ENCODE data around the gene ELOVL6.

Gene ELOVL6

DNA sequence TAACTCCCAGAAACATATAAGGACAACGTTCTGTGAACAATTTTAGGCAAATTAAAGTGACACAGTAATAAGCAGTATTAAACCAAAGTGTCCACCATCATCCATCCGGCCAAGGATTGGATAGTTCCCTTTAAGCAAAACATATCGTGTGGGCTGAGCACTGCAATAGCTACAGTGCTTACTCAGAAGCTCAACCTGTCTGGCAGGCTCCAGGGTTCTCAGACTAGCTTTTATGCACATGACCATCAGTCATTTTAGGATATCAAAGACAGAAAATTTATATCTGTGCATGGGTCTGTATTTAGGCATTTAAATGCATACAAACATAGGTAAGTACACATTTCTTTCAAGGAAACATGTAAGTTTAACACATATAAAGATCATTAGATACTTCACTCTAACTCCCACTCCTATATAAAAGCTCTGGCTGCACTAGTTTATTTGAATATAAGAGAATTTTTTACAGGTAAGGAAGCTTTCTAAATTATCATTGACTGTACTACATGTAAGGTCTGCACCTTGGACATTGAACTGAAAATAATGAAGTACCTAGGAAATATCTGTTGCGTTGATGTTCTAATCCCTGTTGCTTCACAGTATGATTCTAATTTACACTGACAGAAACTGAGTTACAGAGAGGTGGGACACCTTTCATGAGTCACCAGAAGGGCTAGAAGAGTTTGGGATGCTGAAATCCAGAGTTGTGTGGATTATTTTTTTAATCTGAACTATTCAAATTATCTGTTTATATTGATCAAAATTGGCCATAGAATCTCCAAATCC is 67.6 kb downstream of the ELOVL6 start:
- Histone ChIP-seq H3K4me3 (ENCODE audit: low read length) (no peak overlapping the region), H3K27me3 (ENCODE audit: control insufficient read depth, insufficient read depth, low read length) (no peaks in the 10 kb centered on the region), H3K4me1 (ENCODE audit: control insufficient read depth, insufficient read depth, low read length) (no peaks in the 10 kb centered on the region), H3K27ac (ENCODE audit: low read length) (no peak overlapping the region), H3K36me3 (ENCODE audit: control insufficient read depth, insufficient read depth, low read length) (no peaks in the 10 kb centered on the region), H3K9me3 (ENCODE audit: control insufficient read depth, insufficient read depth, low read length) (no peaks in the 10 kb centered on the region)
- no CpG with 5 or more reads among the region's 4 CpGs for WGBS (ENCODE audit: insufficient coverage, insufficient read length)
- DNase-seq (ENCODE audit: low read depth, low spot score), result no peak

DNA sequence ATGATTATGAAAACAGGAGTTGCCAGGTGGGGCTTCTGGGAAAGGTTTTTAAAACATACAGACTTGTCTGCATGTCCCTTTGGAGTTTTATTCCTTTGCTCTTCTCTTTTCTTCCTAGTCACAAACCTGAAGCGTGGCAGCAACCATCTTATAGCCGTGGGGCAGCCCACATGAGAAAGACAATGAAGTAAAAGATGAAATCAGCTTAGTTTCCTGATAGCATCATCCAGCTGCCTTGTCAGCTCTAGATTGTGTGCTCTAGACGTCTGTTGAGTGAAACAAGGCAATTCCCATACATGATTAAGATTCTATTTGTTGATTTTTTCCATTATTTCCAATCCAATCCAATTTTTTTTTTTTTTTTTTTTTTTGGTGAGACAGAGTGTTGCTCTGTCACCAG is 68.9 kb downstream of the ELOVL6 start:
- WGBS (ENCODE audit: insufficient coverage, insufficient read length), result no CpG with 5 or more reads among the region's 3 CpGs
- no peak overlapping the region for H3K4me3 ChIP-seq (ENCODE audit: low read length)
- no peaks in the 10 kb centered on the region for H3K9me3 ChIP-seq (ENCODE audit: control insufficient read depth, insufficient read depth, low read length)
- no peaks in the 10 kb centered on the region for H3K36me3 ChIP-seq (ENCODE audit: control insufficient read depth, insufficient read depth, low read length)
- no peaks in the 10 kb centered on the region for H3K27me3 ChIP-seq (ENCODE audit: control insufficient read depth, insufficient read depth, low read length)
- DNase-seq (ENCODE audit: low read depth, low spot score), result no peak
- H3K27ac ChIP-seq (ENCODE audit: low read length), result no peak overlapping the region
- H3K4me1 ChIP-seq (ENCODE audit: control insufficient read depth, insufficient read depth, low read length), result no peaks in the 10 kb centered on the region

DNA sequence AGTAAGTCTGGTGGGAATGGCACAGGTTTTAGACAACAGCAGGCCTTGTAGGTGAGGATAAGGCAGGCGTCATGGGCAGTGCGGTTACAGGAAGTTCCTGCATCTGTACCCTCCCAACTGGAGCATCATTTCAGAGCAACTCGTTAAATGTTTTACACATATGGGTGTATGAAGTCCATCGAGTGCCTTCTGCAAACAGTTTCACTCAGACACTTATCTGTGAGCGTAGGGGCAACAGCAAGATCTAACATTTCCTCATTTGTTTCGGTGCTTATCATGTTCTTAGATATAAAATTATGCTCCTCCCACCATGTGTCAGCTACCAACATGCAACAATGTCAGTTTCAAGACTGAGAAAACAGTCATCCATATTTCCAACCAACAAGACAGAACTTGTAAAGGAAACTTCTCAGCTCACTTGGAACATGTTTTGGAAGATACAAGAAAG is 69.9 kb downstream of the ELOVL6 start:
- no peaks in the 10 kb centered on the region for H3K36me3 ChIP-seq (ENCODE audit: control insufficient read depth, insufficient read depth, low read length)
- no peak for DNase-seq (ENCODE audit: low read depth, low spot score)

DNA sequence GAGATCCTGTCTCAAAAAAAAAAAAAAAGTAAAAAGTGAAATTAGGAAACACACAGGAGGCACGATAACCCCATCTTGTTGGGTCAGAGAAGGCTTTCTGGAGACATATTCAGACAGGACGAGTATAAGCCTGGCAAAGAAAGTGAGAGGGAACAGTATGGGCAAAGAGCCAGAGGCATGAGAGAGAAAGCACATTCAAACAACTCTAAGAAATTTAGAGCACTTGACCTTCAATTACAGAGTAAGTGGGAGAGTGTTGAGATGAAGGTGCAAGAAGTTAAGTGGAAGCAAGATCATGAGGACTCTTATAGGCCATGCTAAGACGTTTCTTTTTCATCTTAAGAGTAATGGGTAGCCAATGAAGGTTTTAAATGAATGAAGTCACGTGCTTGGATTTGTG is 70.4 kb downstream of the ELOVL6 start:
- no CpG with 5 or more reads among the region's 4 CpGs for WGBS (ENCODE audit: insufficient coverage, insufficient read length)

More for the DNA sequence above, 69.9 kb downstream of the ELOVL6 start:
- no peak overlapping the region for H3K27ac ChIP-seq (ENCODE audit: low read length)
- no peaks in the 10 kb centered on the region for H3K4me1 ChIP-seq (ENCODE audit: control insufficient read depth, insufficient read depth, low read length)
- H3K27me3 ChIP-seq (ENCODE audit: control insufficient read depth, insufficient read depth, low read length), result no peaks in the 10 kb centered on the region
- no CpG with 5 or more reads among the region's 6 CpGs for WGBS (ENCODE audit: insufficient coverage, insufficient read length)
- no peaks in the 10 kb centered on the region for H3K9me3 ChIP-seq (ENCODE audit: control insufficient read depth, insufficient read depth, low read length)
- no peak overlapping the region for H3K4me3 ChIP-seq (ENCODE audit: low read length)

DNA sequence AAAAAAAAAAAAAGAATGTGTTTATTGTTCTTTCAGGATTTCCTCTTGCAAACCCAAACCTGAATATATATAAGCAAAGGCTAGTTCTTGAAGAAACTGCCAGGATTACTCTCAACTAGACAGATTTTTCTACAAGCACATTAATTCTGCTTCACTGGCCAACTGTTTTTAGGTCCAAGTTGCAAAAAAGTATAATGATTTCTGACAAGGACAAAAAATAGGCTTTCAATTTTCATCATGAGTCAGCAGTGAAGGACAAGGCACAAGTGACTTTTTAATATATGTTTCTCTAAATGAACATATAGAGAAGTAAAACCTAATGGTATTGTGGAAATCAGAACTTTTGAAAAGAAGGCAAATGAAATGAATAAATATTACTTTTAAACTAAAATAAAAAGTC is 73.7 kb downstream of the ELOVL6 start:
- peaks cover 5% of the 10 kb centered on the region; the same call in 1 of the 2 replicates for H3K36me3 ChIP-seq (ENCODE audit: control insufficient read depth, insufficient read depth, low read length)
- H3K27me3 ChIP-seq (ENCODE audit: control insufficient read depth, insufficient read depth, low read length), result no peaks in the 10 kb centered on the region
- no peaks in the 10 kb centered on the region for H3K9me3 ChIP-seq (ENCODE audit: control insufficient read depth, insufficient read depth, low read length)
- DNase-seq (ENCODE audit: low read depth, low spot score), result no peak
- H3K4me3 ChIP-seq (ENCODE audit: low read length), result no peak overlapping the region
- no peak overlapping the region for H3K27ac ChIP-seq (ENCODE audit: low read length)
- H3K4me1 ChIP-seq (ENCODE audit: control insufficient read depth, insufficient read depth, low read length), result no peaks in the 10 kb centered on the region

More for the DNA sequence above, 70.4 kb downstream of the ELOVL6 start:
- Histone ChIP-seq H3K36me3 (ENCODE audit: control insufficient read depth, insufficient read depth, low read length) (no peaks in the 10 kb centered on the region), H3K4me1 (ENCODE audit: control insufficient read depth, insufficient read depth, low read length) (no peaks in the 10 kb centered on the region), H3K4me3 (ENCODE audit: low read length) (no peak overlapping the region), H3K27ac (ENCODE audit: low read length) (no peak overlapping the region), H3K27me3 (ENCODE audit: control insufficient read depth, insufficient read depth, low read length) (no peaks in the 10 kb centered on the region), H3K9me3 (ENCODE audit: control insufficient read depth, insufficient read depth, low read length) (no peaks in the 10 kb centered on the region)
- no peak for DNase-seq (ENCODE audit: low read depth, low spot score)

DNA sequence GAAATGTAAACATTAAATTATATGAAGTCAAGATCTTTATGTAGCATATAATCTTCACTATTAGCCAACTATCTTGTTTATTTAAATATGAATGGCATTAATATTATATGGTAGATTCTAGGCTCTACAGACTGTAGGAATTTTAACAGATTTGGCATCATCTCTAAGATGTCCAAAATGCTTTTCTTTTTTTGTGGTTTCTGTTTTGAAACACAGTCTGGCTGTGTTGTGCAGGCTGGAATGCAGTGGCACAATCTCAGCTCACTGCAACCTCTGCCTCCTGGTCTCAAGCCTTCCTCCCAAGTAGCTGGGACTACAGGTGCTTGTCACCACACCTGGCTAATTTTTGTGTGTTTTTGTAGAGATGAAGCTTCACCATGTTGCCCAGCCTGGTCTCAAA is 76.2 kb downstream of the ELOVL6 start:
- Histone ChIP-seq H3K27ac (ENCODE audit: low read length) (no peak overlapping the region), H3K4me1 (ENCODE audit: control insufficient read depth, insufficient read depth, low read length) (no peaks in the 10 kb centered on the region), H3K27me3 (ENCODE audit: control insufficient read depth, insufficient read depth, low read length) (no peaks in the 10 kb centered on the region), H3K36me3 (ENCODE audit: control insufficient read depth, insufficient read depth, low read length) (peaks cover 5% of the 10 kb centered on the region; the same call in 1 of the 2 replicates), H3K9me3 (ENCODE audit: control insufficient read depth, insufficient read depth, low read length) (no peaks in the 10 kb centered on the region), H3K4me3 (ENCODE audit: low read length) (no peak overlapping the region)
- no peak for DNase-seq (ENCODE audit: low read depth, low spot score)

DNA sequence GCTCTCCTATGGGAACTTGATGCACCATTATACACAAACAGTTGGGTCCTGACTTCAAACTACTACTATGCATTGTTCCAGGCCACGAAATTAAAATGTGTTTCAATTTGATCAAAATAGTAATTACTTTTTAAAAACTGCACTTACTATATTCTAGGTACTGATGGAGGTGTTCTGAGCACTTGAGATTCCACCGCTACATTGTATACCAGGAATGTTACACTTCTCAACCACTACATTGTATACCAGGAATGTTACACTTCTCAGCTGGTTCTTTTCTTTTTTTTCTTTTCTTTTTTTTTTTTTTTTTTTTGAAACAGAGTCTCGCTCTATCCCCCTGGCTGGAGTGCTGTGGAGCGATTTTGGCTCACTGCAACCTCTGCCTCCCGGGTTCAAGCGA is 77.9 kb downstream of the ELOVL6 start:
- H3K27me3 ChIP-seq (ENCODE audit: control insufficient read depth, insufficient read depth, low read length), result no peaks in the 10 kb centered on the region
- no peak for DNase-seq (ENCODE audit: low read depth, low spot score)
- H3K9me3 ChIP-seq (ENCODE audit: control insufficient read depth, insufficient read depth, low read length), result no peaks in the 10 kb centered on the region
- no peak overlapping the region for H3K4me3 ChIP-seq (ENCODE audit: low read length)
- no peak overlapping the region for H3K27ac ChIP-seq (ENCODE audit: low read length)
- H3K4me1 ChIP-seq (ENCODE audit: control insufficient read depth, insufficient read depth, low read length), result no peaks in the 10 kb centered on the region
- peaks cover 5% of the 10 kb centered on the region; the same call in 1 of the 2 replicates for H3K36me3 ChIP-seq (ENCODE audit: control insufficient read depth, insufficient read depth, low read length)
- no CpG with 5 or more reads among the region's 6 CpGs for WGBS (ENCODE audit: insufficient coverage, insufficient read length)

DNA sequence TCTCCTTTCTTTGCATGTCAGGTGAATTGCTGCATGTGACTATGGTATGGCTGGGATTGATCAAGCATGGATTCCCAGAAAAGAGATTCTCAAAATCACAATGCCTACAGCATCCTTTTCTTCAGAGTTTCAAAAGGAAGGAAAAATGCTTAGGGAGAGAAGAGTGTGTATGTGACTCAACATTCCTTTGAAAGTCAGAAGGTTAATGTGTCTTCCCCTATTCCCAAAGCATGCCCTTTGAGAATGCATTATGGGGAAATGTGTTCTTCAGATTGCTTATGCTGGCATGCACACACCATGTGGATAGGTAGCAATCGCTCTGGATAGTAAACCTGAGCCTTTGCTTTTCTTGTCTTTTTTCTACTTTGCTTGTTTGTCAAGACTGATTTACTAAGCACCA is 78.5 kb downstream of the ELOVL6 start:
- Histone ChIP-seq H3K36me3 (ENCODE audit: control insufficient read depth, insufficient read depth, low read length) (peaks cover 5% of the 10 kb centered on the region; the same call in 1 of the 2 replicates), H3K4me3 (ENCODE audit: low read length) (no peak overlapping the region), H3K27me3 (ENCODE audit: control insufficient read depth, insufficient read depth, low read length) (no peaks in the 10 kb centered on the region), H3K4me1 (ENCODE audit: control insufficient read depth, insufficient read depth, low read length) (no peaks in the 10 kb centered on the region), H3K27ac (ENCODE audit: low read length) (no peak overlapping the region), H3K9me3 (ENCODE audit: control insufficient read depth, insufficient read depth, low read length) (no peaks in the 10 kb centered on the region)
- no peak for DNase-seq (ENCODE audit: low read depth, low spot score)
- no CpG with 5 or more reads among the region's 1 CpG for WGBS (ENCODE audit: insufficient coverage, insufficient read length)

DNA sequence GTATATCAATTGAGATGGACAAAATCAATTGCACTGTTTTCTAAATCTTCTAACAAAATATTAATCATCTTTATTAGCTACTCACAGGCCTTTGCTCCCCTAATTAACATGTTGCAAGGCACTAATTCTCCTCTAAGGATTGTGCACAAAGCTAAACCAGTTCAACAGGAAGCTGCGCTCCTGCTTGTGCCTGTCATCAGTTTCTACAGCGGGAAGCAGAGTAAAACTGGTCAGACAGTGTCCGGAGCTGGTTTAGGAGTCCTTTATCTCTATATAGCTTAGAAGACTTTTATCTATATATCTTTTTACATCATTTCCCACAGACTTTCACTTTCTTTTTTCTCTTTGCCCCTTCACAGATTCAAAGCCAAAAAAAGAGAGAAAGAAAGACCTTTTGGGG is 79.1 kb downstream of the ELOVL6 start:
- H3K4me1 ChIP-seq (ENCODE audit: control insufficient read depth, insufficient read depth, low read length), result no peaks in the 10 kb centered on the region
- DNase-seq (ENCODE audit: low read depth, low spot score), result no peak
- no peak overlapping the region for H3K27ac ChIP-seq (ENCODE audit: low read length)
- peaks cover 5% of the 10 kb centered on the region; the same call in 1 of the 2 replicates for H3K36me3 ChIP-seq (ENCODE audit: control insufficient read depth, insufficient read depth, low read length)
- no peaks in the 10 kb centered on the region for H3K9me3 ChIP-seq (ENCODE audit: control insufficient read depth, insufficient read depth, low read length)
- H3K4me3 ChIP-seq (ENCODE audit: low read length), result no peak overlapping the region
- no CpG with 5 or more reads among the region's 3 CpGs for WGBS (ENCODE audit: insufficient coverage, insufficient read length)
- H3K27me3 ChIP-seq (ENCODE audit: control insufficient read depth, insufficient read depth, low read length), result no peaks in the 10 kb centered on the region

DNA sequence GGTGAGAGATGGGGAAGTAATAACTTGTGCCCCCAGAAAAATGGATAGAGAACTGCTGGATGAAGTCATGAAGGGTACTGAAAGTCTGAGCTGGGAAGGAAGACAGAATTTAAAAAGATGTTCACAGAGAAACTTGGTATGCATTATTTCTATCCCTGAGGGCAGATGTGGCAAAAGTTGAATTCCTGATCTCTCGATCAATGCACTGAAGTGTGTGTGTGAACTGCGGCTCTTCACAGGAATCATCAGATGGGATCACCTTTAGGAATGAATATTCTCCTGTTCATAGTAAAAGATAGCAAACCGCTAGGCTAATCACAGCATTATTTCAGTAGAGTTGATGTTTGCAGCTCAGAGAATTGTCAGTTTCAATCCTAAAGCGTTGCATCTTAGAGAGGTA is 86.4 kb downstream of the ELOVL6 start:
- Histone ChIP-seq H3K36me3 (ENCODE audit: control insufficient read depth, insufficient read depth, low read length) (no peaks in the 10 kb centered on the region), H3K4me3 (ENCODE audit: low read length) (no peak overlapping the region), H3K4me1 (ENCODE audit: control insufficient read depth, insufficient read depth, low read length) (peaks cover 1% of the 10 kb centered on the region; the same call in 1 of the 2 replicates), H3K27me3 (ENCODE audit: control insufficient read depth, insufficient read depth, low read length) (no peaks in the 10 kb centered on the region), H3K9me3 (ENCODE audit: control insufficient read depth, insufficient read depth, low read length) (no peaks in the 10 kb centered on the region), H3K27ac (ENCODE audit: low read length) (no peak overlapping the region)
- DNase-seq (ENCODE audit: low read depth, low spot score), result no peak
- WGBS (ENCODE audit: insufficient coverage, insufficient read length), result no CpG with 5 or more reads among the region's 4 CpGs

DNA sequence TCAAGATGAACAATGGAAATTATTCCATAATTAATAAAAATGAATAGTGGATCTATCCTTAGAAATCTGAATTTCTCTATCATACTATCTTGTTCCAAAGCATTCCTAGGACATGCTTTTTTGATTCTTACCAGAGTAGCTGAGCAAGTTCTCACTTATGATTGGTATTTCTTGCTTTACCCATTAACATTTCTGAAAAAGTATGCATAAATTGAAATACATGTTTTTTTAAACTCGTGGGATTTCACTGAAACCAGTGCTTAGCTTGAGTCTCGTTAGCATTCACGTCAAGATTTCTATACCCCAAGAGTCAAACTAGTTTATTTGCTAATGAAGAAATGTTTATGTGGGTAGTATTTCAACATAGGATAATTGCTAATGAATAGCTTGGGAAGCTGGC is 89.0 kb downstream of the ELOVL6 start:
- WGBS (ENCODE audit: insufficient coverage, insufficient read length), result no CpG with 5 or more reads among the region's 3 CpGs
- Histone ChIP-seq H3K9me3 (ENCODE audit: control insufficient read depth, insufficient read depth, low read length) (no peaks in the 10 kb centered on the region), H3K27ac (ENCODE audit: low read length) (no peak overlapping the region), H3K36me3 (ENCODE audit: control insufficient read depth, insufficient read depth, low read length) (peaks cover 3% of the 10 kb centered on the region; the same call in 1 of the 2 replicates), H3K4me1 (ENCODE audit: control insufficient read depth, insufficient read depth, low read length) (peaks cover 3% of the 10 kb centered on the region; the same call in 1 of the 2 replicates), H3K27me3 (ENCODE audit: control insufficient read depth, insufficient read depth, low read length) (no peaks in the 10 kb centered on the region), H3K4me3 (ENCODE audit: low read length) (no peak overlapping the region)
- DNase-seq (ENCODE audit: low read depth, low spot score), result no peak

Data from iPS DF 6.9 (cell line).